Muscle layer of duodenum (tissue), 2 donors: ENCODE data around the gene ADAM12.
"Not testable (repeated sequence)": the region's sequence is repeated elsewhere in the genome, so short reads cannot be mapped to it uniquely, and the experiment has no call there.

ENCODE experiments used
- H3K27ac ChIP-seq: one replicate; pipeline ENCODE4 v1.7.0; 2013; ENCODE audit warnings: mild to moderate bottlenecking, low read length
- H3K27me3 ChIP-seq: one replicate; pipeline ENCODE4 v1.7.0; 2013; ENCODE audit warnings: low read depth, mild to moderate bottlenecking, control low read depth, low read length
- H3K36me3 ChIP-seq, 2 donors: one replicate each; pipeline ENCODE4 v1.7.0; 2013; ENCODE audit warnings: low read length in 2 of 2, control low read depth in 1 of 2, mild to moderate bottlenecking in 1 of 2; ENCODE audit not compliant: insufficient read depth in 2 of 2, control insufficient read depth in 1 of 2
- H3K4me1 ChIP-seq, 2 donors: one replicate each; pipeline ENCODE4 v1.7.0; 2013; ENCODE audit warnings: low read length in 2 of 2, mild to moderate bottlenecking in 2 of 2, control low read depth in 1 of 2, moderate library complexity in 1 of 2; ENCODE audit not compliant: insufficient read depth in 2 of 2, control insufficient read depth in 1 of 2
- H3K4me3 ChIP-seq, 2 donors: one replicate each; pipeline ENCODE4 v1.7.0; 2013; ENCODE audit warnings: low read length in 2 of 2, low read depth in 1 of 2, mild to moderate bottlenecking in 1 of 2
- H3K9me3 ChIP-seq, 2 donors: one replicate each; pipeline ENCODE4 v1.7.0; 2013; ENCODE audit warnings: low read length in 2 of 2, control low read depth in 1 of 2, mild to moderate bottlenecking in 1 of 2; ENCODE audit not compliant: control insufficient read depth in 1 of 2
- donor health status: healthy.

Gene ADAM12

GRCh38 chr10:125970077-125970630, 418.1 kb downstream of the ADAM12 start:
- H3K27ac ChIP-seq, H3K27me3 ChIP-seq, H3K4me3 ChIP-seq, H3K9me3 ChIP-seq, H3K4me1 ChIP-seq, H3K36me3 ChIP-seq: not testable (repeated sequence)

GRCh38 chr10:125967533-125967932, 420.7 kb downstream of the ADAM12 start:
- no peaks in the 10 kb centered on the region for H3K4me1 ChIP-seq
- no peak overlapping the region for H3K4me3 ChIP-seq
- no peaks in the 10 kb centered on the region for H3K27me3 ChIP-seq
- no peak overlapping the region for H3K27ac ChIP-seq
- no peaks in the 10 kb centered on the region for H3K9me3 ChIP-seq
- H3K36me3 ChIP-seq, result no peaks in the 10 kb centered on the region

GRCh38 chr10:125964558-125964957, 423.7 kb downstream of the ADAM12 start:
- Histone ChIP-seq H3K27ac (no peak overlapping the region), H3K4me3 (no peak overlapping the region), H3K4me1 (no peaks in the 10 kb centered on the region), H3K27me3 (no peaks in the 10 kb centered on the region), H3K36me3 (no peaks in the 10 kb centered on the region), H3K9me3 (peaks cover 4 to 7% of the 10 kb centered on the region in 2 donors)
